ENCODE data around the gene ZC3H11A. TPM values are rescaled to one million over a fixed set of nuclear protein-coding genes. Genes with fewer than 3 reads are reported as not detected.

ZC3H11A gene
- total and polyA plus RNA-seq, 2 of the 4 experiments (the other 2 are of a cell fraction) = 52.1 to 66.5 TPM

DNA sequence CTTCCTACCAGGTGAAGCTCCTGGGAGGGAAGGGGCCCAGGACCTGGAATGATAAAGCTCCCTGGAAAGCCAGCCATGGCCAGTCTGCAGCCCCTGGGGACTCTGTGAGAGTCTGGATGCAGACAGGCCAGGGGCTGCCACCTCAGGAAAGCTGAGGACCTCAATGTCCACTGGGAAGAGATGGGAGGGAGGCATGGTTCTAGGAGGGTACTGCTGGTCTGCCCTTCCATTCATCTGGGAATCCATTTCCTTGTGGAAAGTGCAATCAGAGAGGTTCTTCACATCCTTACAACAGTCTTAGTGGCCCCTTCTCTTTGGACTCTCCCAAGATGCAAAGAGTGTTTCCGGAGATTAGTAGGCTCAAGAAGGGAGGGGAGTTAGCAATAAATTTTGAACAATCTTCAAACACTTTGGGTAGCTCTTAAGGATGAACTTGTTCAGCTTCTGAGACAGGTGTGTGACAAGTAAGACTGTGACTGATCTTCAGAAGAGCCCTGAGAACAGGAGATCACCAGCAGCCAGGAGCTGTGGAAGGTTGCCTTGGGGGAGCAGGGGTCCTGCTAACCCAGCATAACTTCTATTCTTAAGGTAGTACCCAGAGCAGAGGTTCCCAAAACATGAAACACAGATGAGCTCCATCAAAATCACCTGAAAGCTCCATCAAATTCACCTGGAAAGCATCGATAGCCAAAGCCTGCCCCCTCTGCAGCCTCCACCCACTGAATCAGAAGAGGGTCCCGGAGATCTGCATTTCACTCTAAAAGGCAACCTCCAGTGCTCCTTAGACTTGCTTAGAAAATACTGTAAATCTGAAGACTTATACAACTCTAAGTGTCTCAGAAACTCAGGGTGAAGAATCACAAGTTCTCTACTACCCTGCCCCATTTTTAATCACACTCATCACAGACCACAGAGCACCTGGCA lies 31.1 kb upstream of the ZC3H11A start (continued):
- TF ChIP-seq, protein P1, sequence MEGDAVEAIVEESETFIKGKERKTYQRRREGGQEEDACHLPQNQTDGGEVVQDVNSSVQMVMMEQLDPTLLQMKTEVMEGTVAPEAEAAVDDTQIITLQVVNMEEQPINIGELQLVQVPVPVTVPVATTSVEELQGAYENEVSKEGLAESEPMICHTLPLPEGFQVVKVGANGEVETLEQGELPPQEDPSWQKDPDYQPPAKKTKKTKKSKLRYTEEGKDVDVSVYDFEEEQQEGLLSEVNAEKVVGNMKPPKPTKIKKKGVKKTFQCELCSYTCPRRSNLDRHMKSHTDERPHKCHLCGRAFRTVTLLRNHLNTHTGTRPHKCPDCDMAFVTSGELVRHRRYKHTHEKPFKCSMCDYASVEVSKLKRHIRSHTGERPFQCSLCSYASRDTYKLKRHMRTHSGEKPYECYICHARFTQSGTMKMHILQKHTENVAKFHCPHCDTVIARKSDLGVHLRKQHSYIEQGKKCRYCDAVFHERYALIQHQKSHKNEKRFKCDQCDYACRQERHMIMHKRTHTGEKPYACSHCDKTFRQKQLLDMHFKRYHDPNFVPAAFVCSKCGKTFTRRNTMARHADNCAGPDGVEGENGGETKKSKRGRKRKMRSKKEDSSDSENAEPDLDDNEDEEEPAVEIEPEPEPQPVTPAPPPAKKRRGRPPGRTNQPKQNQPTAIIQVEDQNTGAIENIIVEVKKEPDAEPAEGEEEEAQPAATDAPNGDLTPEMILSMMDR (conservative IDR thresholded peaks at IDR 0.05; ENCODE audit: low read depth, low read length) = no peak
